Tibial nerve (tissue), 3 donors: Measurements from ENCODE around the gene KRTAP10-3.

Experiments
- POLR2A ChIP-seq, 2 donors: fragments of 450-650 bp; IDR thresholded peaks; one replicate each; pipeline ENCODE4 v1.6.1; 2017; ENCODE audit warnings: antibody characterized with exemption in 2 of 2, mild to moderate bottlenecking in 2 of 2, moderate library complexity in 2 of 2
- TF ChIP-seq, protein P1 (sequence below), 5 experiments: fragments of 200-600 bp in 3 of 5; fragments of 450-650 bp in 2 of 5; sonication (generic) in 3 of 5; IDR thresholded peaks; one replicate each; pipeline ENCODE4 v1.5.1; 2016 to 2019; ENCODE audit warnings: antibody characterized with exemption in 5 of 5, mild to moderate bottlenecking in 3 of 5, moderate library complexity in 2 of 5

DNA sequence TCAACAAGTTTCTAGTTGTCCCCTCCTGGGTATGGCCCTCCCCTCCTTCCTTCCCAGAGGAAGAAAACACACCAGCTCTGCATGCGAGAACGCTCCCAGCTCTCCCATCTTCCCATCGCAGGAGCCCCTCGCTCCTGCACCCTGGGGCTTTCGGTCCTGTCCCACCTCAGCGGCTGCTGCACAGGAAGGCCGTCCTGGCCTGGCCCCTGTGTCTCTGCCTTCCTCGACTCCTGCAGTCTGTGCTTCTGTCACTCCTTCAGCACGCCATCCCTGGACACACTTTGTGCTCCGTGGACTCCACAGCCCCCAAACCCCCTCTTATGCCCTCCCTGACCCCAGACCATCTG lies 41.8 kb downstream of the KRTAP10-3 start:
- TF ChIP-seq POLR2A (IDR thresholded peaks at IDR 0.05), result no peak
- TF ChIP-seq, protein P1, sequence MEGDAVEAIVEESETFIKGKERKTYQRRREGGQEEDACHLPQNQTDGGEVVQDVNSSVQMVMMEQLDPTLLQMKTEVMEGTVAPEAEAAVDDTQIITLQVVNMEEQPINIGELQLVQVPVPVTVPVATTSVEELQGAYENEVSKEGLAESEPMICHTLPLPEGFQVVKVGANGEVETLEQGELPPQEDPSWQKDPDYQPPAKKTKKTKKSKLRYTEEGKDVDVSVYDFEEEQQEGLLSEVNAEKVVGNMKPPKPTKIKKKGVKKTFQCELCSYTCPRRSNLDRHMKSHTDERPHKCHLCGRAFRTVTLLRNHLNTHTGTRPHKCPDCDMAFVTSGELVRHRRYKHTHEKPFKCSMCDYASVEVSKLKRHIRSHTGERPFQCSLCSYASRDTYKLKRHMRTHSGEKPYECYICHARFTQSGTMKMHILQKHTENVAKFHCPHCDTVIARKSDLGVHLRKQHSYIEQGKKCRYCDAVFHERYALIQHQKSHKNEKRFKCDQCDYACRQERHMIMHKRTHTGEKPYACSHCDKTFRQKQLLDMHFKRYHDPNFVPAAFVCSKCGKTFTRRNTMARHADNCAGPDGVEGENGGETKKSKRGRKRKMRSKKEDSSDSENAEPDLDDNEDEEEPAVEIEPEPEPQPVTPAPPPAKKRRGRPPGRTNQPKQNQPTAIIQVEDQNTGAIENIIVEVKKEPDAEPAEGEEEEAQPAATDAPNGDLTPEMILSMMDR (IDR thresholded peaks at IDR 0.05), result no peak
